GM23338 (cell line): ENCODE results near the gene INTS2. TPM values are rescaled to one million over a fixed set of nuclear protein-coding genes. Genes with fewer than 3 reads are reported as not detected.
"Not testable (repeated sequence)": the region's sequence is repeated elsewhere in the genome, so short reads cannot be mapped to it uniquely, and the experiment has no call there.

Source experiments
- ATAC-seq: fragments of 200-7000 bp; cut with Tn5 transposase; 3 replicates; pipeline ENCODE4 v1.9.1; 2020
- DNase-seq: peaks from one replicate; pipeline ENCODE4 v3.0.0-alpha.2; 2015; ENCODE audit warnings: low spot score
- H2AFZ ChIP-seq: fragments of 200-600 bp; sonication (generic); 2 replicates; pipeline ENCODE4 v1.8.0; 2016; ENCODE audit warnings: antibody characterized with exemption, mild to moderate bottlenecking, moderate library complexity
- H3F3A ChIP-seq: fragments of 200-600 bp; sonication (generic); replicated peaks from 2 replicates; pipeline ENCODE4 v1.8.0; 2017; ENCODE audit warnings: antibody characterized with exemption, mixed run types, low read depth
- H3K27ac ChIP-seq: fragments of 200-600 bp; sonication (generic); 2 replicates; pipeline ENCODE4 v1.6.1; 2016; ENCODE audit warnings: low read depth
- H3K27me3 ChIP-seq: fragments of 200-600 bp; sonication (generic); 2 replicates; pipeline ENCODE4 v1.8.0; 2016; ENCODE audit warnings: mild to moderate bottlenecking, mixed run types, moderate library complexity; ENCODE audit not compliant: insufficient read depth
- H3K36me3 ChIP-seq: fragments of 200-600 bp; sonication (generic); 2 replicates; pipeline ENCODE4 v1.8.0; 2016; ENCODE audit warnings: mild to moderate bottlenecking; ENCODE audit not compliant: insufficient read depth
- H3K4me1 ChIP-seq: fragments of 200-600 bp; sonication (generic); 2 replicates; pipeline ENCODE4 v1.8.0; 2016; ENCODE audit warnings: mild to moderate bottlenecking, moderate library complexity; ENCODE audit not compliant: insufficient read depth
- H3K4me2 ChIP-seq: fragments of 200-600 bp; sonication (generic); 2 replicates; pipeline ENCODE4 v1.7.1; 2017; ENCODE audit warnings: mixed run types
- H3K4me3 ChIP-seq: fragments of 200-600 bp; sonication (generic); 2 replicates; pipeline ENCODE4 v1.6.1; 2016; ENCODE audit warnings: mixed run types
- H3K79me2 ChIP-seq: fragments of 200-600 bp; sonication (generic); replicated peaks from 2 replicates; pipeline ENCODE4 v1.8.0; 2017; ENCODE audit warnings: mild to moderate bottlenecking; ENCODE audit not compliant: insufficient read depth
- H3K9me2 ChIP-seq: fragments of 200-600 bp; sonication (generic); 2 replicates; pipeline ENCODE4 v1.8.0; 2017; ENCODE audit not compliant: insufficient read depth
- H4K20me1 ChIP-seq: fragments of 200-600 bp; sonication (generic); replicated peaks from 2 replicates; pipeline ENCODE4 v1.8.0; 2017; ENCODE audit warnings: mild to moderate bottlenecking; ENCODE audit not compliant: insufficient read depth
- H3K27ac Mint-ChIP-seq: 2 replicates; pipeline ENCODE4 v1.8.0; 2020; ENCODE audit warnings: inconsistent platforms, mild to moderate bottlenecking, moderate library complexity, mixed read lengths
- H3K27me3 Mint-ChIP-seq: 3 replicates; pipeline ENCODE4 v1.8.0; 2022; ENCODE audit warnings: low read depth, mild to moderate bottlenecking, moderate library complexity, mixed read lengths, inconsistent platforms; ENCODE audit not compliant: insufficient read depth, poor library complexity
- H3K36me3 Mint-ChIP-seq: 3 replicates; pipeline ENCODE4 v1.8.0; 2021; ENCODE audit warnings: low read depth, mild to moderate bottlenecking, inconsistent platforms, moderate library complexity, mixed read lengths
- H3K4me1 Mint-ChIP-seq: 3 replicates; pipeline ENCODE4 v1.8.0; 2020; ENCODE audit warnings: mild to moderate bottlenecking, inconsistent platforms, mixed read lengths
- H3K4me3 Mint-ChIP-seq: 3 replicates; pipeline ENCODE4 v1.8.0; 2021; ENCODE audit warnings: moderate library complexity, mild to moderate bottlenecking, inconsistent platforms, mixed read lengths
- H3K9me3 Mint-ChIP-seq: 3 replicates; pipeline ENCODE4 v1.8.0; 2020; ENCODE audit warnings: moderate library complexity, mild to moderate bottlenecking, inconsistent platforms, mixed read lengths
- CREB1 ChIP-seq: fragments of 250-450 bp; sonication (Bioruptor Pico); IDR thresholded peaks from 2 replicates; pipeline ENCODE4 v1.5.0; 2020; ENCODE audit warnings: low read depth, mild to moderate bottlenecking, moderate library complexity
- ETS1 ChIP-seq: IDR thresholded peaks from 2 replicates; pipeline ENCODE4 v1.6.1; 2016; ENCODE audit warnings: antibody characterized with exemption
- EZH2 ChIP-seq: fragments of 200-600 bp; sonication (generic); IDR thresholded peaks from one replicate; pipeline ENCODE4 v1.8.0; 2017; ENCODE audit warnings: antibody characterized with exemption, mild to moderate bottlenecking, low read depth; ENCODE audit not compliant: unreplicated experiment
- EZH2phosphoT487 ChIP-seq: fragments of 200-600 bp; sonication (generic); IDR thresholded peaks from one replicate; pipeline ENCODE4 v1.8.1; 2018; ENCODE audit warnings: antibody characterized with exemption; ENCODE audit not compliant: unreplicated experiment
- JUNB ChIP-seq: IDR thresholded peaks from one replicate; pipeline ENCODE4 v1.6.1; 2016; ENCODE audit warnings: antibody characterized with exemption; ENCODE audit not compliant: unreplicated experiment
- NANOG ChIP-seq: IDR thresholded peaks from 2 replicates; pipeline ENCODE4 v1.6.1; 2016; ENCODE audit warnings: antibody characterized with exemption, borderline replicate concordance
- REST ChIP-seq: IDR thresholded peaks from one replicate; pipeline ENCODE4 v1.6.1; 2018; ENCODE audit warnings: antibody characterized with exemption; ENCODE audit not compliant: unreplicated experiment
- STAT1 ChIP-seq: IDR thresholded peaks from one replicate; pipeline ENCODE4 v1.6.1; 2016; ENCODE audit warnings: antibody characterized with exemption; ENCODE audit not compliant: unreplicated experiment
- ZNF114 ChIP-seq: fragments of 250-450 bp; sonication (Bioruptor Pico); IDR thresholded peaks from 2 replicates; pipeline ENCODE4 v1.5.0; 2020; ENCODE audit warnings: mild to moderate bottlenecking, moderate library complexity
- ZNF331 ChIP-seq: fragments of 250-450 bp; sonication (Bioruptor Pico); IDR thresholded peaks from 2 replicates; pipeline ENCODE4 v1.5.0; 2020; ENCODE audit warnings: low read depth, mild to moderate bottlenecking, moderate library complexity
- ZNF462 ChIP-seq: fragments of 250-450 bp; sonication (Bioruptor Pico); IDR thresholded peaks from 2 replicates; pipeline ENCODE4 v1.5.0; 2020; ENCODE audit warnings: mild to moderate bottlenecking, moderate library complexity
- polyA plus RNA-seq: library from polyadenylated mRNA; unstranded; fragments of >200 nt; fragmentation: Nextera tagmentation; extraction: Ambion mirVana; gene quantifications from 2 replicates; pipeline ENCODE4 v1.2.1, GENCODE V29; 2016
- total RNA-seq: library from RNA; depleted of rRNA; stranded (reverse); fragments of >200 nt; shearing (Covaris generic); gene quantifications from 2 replicates; pipeline ENCODE4 v1.2.3, GENCODE V29; 2014

The INTS2 gene
- total and polyA plus RNA-seq, 2 experiments from 2014 or later, result 5.9 to 31.6 TPM

DNA sequence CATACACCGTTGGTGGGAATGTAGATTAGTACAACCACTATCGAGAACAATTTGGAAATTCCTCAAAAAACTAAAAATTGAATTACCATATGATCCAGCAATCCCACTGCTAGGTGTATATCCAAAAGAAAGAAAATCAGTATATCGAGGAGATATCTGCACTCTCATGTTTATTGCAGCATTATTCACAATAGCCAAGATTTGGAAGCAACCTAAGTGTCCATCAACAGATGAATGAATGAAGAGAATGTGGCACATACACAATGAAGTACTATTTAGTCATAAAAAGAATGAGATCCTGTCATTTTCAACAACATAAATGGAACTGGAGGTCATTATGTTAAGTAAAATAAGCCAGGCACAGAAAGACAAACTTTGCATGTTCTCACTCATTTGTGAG, 108.5 kb downstream of the INTS2 start:
- H3K9me3 Mint-ChIP-seq, H3K27me3 ChIP-seq, H3K4me3 Mint-ChIP-seq, H3K27ac Mint-ChIP-seq, H3K4me3 ChIP-seq, DNase-seq, H3K27me3 Mint-ChIP-seq, H3K36me3 ChIP-seq, H4K20me1 ChIP-seq, H2AFZ ChIP-seq, H3K79me2 ChIP-seq, H3K4me1 Mint-ChIP-seq, H3K27ac ChIP-seq, H3K4me2 ChIP-seq, H3F3A ChIP-seq, H3K4me1 ChIP-seq, H3K9me2 ChIP-seq, ATAC-seq: not testable (repeated sequence)
- H3K36me3 Mint-ChIP-seq, result peaks cover 18% of the 10 kb centered on the region

GRCh38 chr17:61818225-61818624, 109.6 kb downstream of the INTS2 start:
- no peak overlapping the region for H2AFZ ChIP-seq
- H3F3A ChIP-seq, result no peaks in the 10 kb centered on the region
- peaks cover 4% of the 10 kb centered on the region; the same call in 1 of the 2 replicates for H3K4me1 ChIP-seq
- no peaks in the 10 kb centered on the region for H3K79me2 ChIP-seq
- no peaks in the 10 kb centered on the region for H3K9me3 Mint-ChIP-seq
- no peak overlapping the region for H3K4me3 Mint-ChIP-seq
- H4K20me1 ChIP-seq, result no peaks in the 10 kb centered on the region; the same call in 1 of the 2 replicates
- DNase-seq (no peak), ATAC-seq (no peak)
- H3K4me1 Mint-ChIP-seq, result peaks cover 7% of the 10 kb centered on the region; the same call in 1 of the 3 replicates
- peaks cover 18% of the 10 kb centered on the region for H3K36me3 Mint-ChIP-seq
- H3K27ac ChIP-seq, result no peak overlapping the region
- H3K4me2 ChIP-seq, result no peak overlapping the region
- H3K4me3 ChIP-seq, result no peak overlapping the region
- H3K27me3 ChIP-seq, result no peaks in the 10 kb centered on the region
- H3K9me2 ChIP-seq, result no peaks in the 10 kb centered on the region
- H3K27ac Mint-ChIP-seq, result no peak overlapping the region
- H3K36me3 ChIP-seq, result 0 out of 2 replicates have a peak, but pooled peaks cover 4% of the 10 kb centered on the region
- H3K27me3 Mint-ChIP-seq, result no peaks in the 10 kb centered on the region
- TF ChIP-seq ZNF114 (CRISPR knock-in tag) (no peak), REST (no peak), JUNB (no peak), ZNF331 (CRISPR knock-in tag) (no peak), ZNF462 (CRISPR knock-in tag) (no peak), ETS1 (no peak), NANOG (no peak), STAT1 (no peak), EZH2 (no peak), CREB1 (no peak), EZH2phosphoT487 (no peak)
